ENCODE measurements around the gene PLA2G3.

GRCh38 chr22:31100762-31101525, 39.4 kb downstream of the PLA2G3 start:
- TF ChIP-seq CTCF (IDR thresholded peaks at IDR 0.05): no peak
- TF ChIP-seq ZFX (IDR thresholded peaks at IDR 0.05; ENCODE audit: borderline replicate concordance): no peak

All from 22Rv1 (cell line).